Body of pancreas (tissue), 4 donors: ENCODE results near the gene SCGB1D1. TPM values are rescaled to one million over a fixed set of nuclear protein-coding genes. Genes with fewer than 3 reads are reported as not detected.

ENCODE experiments used
- ATAC-seq: fragments of 150-250 bp; one replicate; pipeline ENCODE4 v1.9.1; 2016
- DNase-seq, 4 donors: peaks; one replicate each; pipeline ENCODE4 v3.0.0-alpha.2; 2019
- H3K27ac ChIP-seq, 4 donors: fragments of 200-600 bp; sonication (generic); 1 replicate in 3 of 4; 2 replicates in 1 of 4; pipeline versions ENCODE4 v1.5.1 to v1.6.1; 2016 to 2019; ENCODE audit warnings: mild to moderate bottlenecking in 1 of 4, mixed read lengths in 1 of 4, moderate library complexity in 1 of 4
- H3K27me3 ChIP-seq, 2 donors: fragments of 200-600 bp; sonication (generic); one replicate each; pipeline ENCODE4 v1.6.0; 2016; ENCODE audit warnings: mild to moderate bottlenecking in 1 of 2
- H3K36me3 ChIP-seq, 2 donors: fragments of 200-600 bp; sonication (generic); replicated peaks in 1 of 2; 2 replicates each; pipeline ENCODE4 v1.5.1; 2016; ENCODE audit warnings: low read depth in 2 of 2; ENCODE audit not compliant: insufficient read depth in 1 of 2
- H3K4me1 ChIP-seq: fragments of 200-600 bp; sonication (generic); one replicate; pipeline ENCODE4 v1.6.0; 2016
- H3K4me3 ChIP-seq, 2 donors: fragments of 200-600 bp; sonication (generic); 1 replicate in 1 of 2; 2 replicates in 1 of 2; pipeline ENCODE4 v1.5.1; 2016 to 2019
- H3K9me3 ChIP-seq, 3 donors: fragments of 200-600 bp; sonication (generic); 1 replicate in 2 of 3; 2 replicates in 1 of 3; pipeline ENCODE4 v1.5.1; 2016
- POLR2A ChIP-seq, 3 donors: fragments of 450-650 bp; IDR thresholded peaks; one replicate each; pipeline ENCODE4 v1.6.1; 2016; ENCODE audit warnings: antibody characterized with exemption in 3 of 3, mild to moderate bottlenecking in 2 of 3
- WGBS, 2 donors: methylation state at CpG; one replicate each; pipeline ENCODE4 v1.1.5; 2017; 5-methylcytosine and 5-hydroxymethylcytosine counted together
- intact Hi-C: fragments of 100-400 bp; cut with DNase I; formaldehyde crosslinking; loops from one replicate; pipeline ENCODE4 v1.15.1; 2023
- total RNA-seq, 2 donors: library from RNA; depleted of rRNA; stranded (reverse); fragments of >200 nt; gene quantifications; one replicate each; pipeline ENCODE4 v1.1.0, GENCODE V29; 2016
- TF ChIP-seq, protein P1 (sequence below), 7 experiments: fragments of 450-650 bp in 4 of 7; fragments of 200-600 bp in 3 of 7; sonication (generic) in 3 of 7; IDR thresholded peaks; one replicate each; pipeline ENCODE4 v1.5.1; 2016 to 2019; ENCODE audit warnings: antibody characterized with exemption in 7 of 7

SCGB1D1 gene
- total RNA-seq, 2 donors from 2014 or later: not detected

DNA sequence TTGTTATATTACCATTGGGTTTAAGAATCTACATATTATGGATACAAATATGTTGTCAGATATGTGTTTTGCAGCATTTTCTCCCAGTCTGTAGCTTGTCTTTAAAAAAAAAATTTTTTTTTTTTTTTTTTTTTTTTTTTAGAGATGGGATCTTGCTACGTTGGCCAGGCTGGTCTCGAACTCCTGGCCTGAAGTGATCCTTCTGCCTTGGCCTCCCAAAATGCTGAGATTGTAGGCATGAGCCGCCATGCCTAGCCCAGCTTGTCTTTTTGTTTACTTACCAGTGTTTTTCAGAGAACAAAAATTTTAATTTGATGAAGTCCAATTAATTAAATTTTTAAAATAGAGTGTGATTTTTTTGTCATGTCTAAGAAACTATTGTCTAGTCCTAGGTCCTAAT is 36.4 kb upstream of the SCGB1D1 start:
- Histone ChIP-seq H3K9me3 (no peaks in the 10 kb centered on the region), H3K27me3 (no peaks in the 10 kb centered on the region), H3K27ac (no peak overlapping the region), H3K4me1 (no peaks in the 10 kb centered on the region), H3K36me3 (peaks cover 0 to 8% of the 10 kb centered on the region in 2 donors), H3K4me3 (no peak overlapping the region)
- no peak for DNase-seq
- intact Hi-C loops: no loop called here
- no peak for ATAC-seq
- TF ChIP-seq, protein P1, sequence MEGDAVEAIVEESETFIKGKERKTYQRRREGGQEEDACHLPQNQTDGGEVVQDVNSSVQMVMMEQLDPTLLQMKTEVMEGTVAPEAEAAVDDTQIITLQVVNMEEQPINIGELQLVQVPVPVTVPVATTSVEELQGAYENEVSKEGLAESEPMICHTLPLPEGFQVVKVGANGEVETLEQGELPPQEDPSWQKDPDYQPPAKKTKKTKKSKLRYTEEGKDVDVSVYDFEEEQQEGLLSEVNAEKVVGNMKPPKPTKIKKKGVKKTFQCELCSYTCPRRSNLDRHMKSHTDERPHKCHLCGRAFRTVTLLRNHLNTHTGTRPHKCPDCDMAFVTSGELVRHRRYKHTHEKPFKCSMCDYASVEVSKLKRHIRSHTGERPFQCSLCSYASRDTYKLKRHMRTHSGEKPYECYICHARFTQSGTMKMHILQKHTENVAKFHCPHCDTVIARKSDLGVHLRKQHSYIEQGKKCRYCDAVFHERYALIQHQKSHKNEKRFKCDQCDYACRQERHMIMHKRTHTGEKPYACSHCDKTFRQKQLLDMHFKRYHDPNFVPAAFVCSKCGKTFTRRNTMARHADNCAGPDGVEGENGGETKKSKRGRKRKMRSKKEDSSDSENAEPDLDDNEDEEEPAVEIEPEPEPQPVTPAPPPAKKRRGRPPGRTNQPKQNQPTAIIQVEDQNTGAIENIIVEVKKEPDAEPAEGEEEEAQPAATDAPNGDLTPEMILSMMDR (IDR thresholded peaks at IDR 0.05): no peak
- TF ChIP-seq POLR2A (IDR thresholded peaks at IDR 0.05): no peak
- WGBS, 2 donors: 65% methylated on average over 3 of the region's 3 CpGs

- Histone ChIP-seq H3K27ac (no peak overlapping the region), H3K27me3 (no peaks in the 10 kb centered on the region), H3K36me3 (no peaks in the 10 kb centered on the region), H3K9me3 (no peaks in the 10 kb centered on the region), H3K4me3 (no peak overlapping the region), H3K4me1 (no peaks in the 10 kb centered on the region)
- ATAC-seq (no peak), DNase-seq (no peak)
- TF ChIP-seq POLR2A (IDR thresholded peaks at IDR 0.05): no peak
- TF ChIP-seq, protein P1 (IDR thresholded peaks at IDR 0.05): no peak
- 67 to 68% methylated on average over 6 of the region's 6 CpGs for WGBS, 2 donors
- intact Hi-C loops: no loop called here
These were observed 32.4 kb upstream of the SCGB1D1 start for GRCh38 chr11:62157603-62158002.

GRCh38 chr11:62166371-62166770 is 23.6 kb upstream of the SCGB1D1 start:
- no peaks in the 10 kb centered on the region for H3K36me3 ChIP-seq
- peaks cover 0 to under 1% of the 10 kb centered on the region in 2 donors for H3K27me3 ChIP-seq
- TF ChIP-seq, protein P1 (IDR thresholded peaks at IDR 0.05): no peak
- TF ChIP-seq POLR2A (IDR thresholded peaks at IDR 0.05): no peak
- intact Hi-C loops: loop anchor here (5.0 kb wide), 1 partner anchor 141 kb away; no protein-coding TSS in a partner anchor
- WGBS, 2 donors: 69 to 75% methylated on average over 7 to 10 of the region's 10 CpGs
- ATAC-seq (no peak), DNase-seq (no peak)
- H3K4me3 ChIP-seq: no peak overlapping the region
- no peak overlapping the region for H3K27ac ChIP-seq
- H3K4me1 ChIP-seq: no peaks in the 10 kb centered on the region
- no peaks in the 10 kb centered on the region for H3K9me3 ChIP-seq

DNA sequence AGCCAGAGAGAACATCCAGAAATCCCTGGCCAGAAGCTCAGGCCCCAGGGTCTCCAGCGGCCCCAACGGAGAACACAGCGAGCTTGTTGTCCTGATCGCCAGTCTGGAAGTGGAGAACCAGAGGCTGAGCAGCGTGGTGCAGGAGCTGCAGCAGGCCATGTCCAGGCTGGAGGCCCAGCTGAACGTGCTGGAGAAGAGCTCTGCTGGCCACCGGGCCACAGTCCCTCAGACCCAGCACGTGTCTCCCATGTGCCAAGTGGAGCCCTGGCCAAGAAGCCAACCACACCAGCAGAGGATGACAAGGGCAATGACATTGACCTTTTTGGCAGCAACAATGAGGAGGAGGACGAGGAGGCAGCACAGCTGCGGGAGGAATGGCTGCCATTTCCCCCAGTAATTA is 20.6 kb upstream of the SCGB1D1 start:
- no peak overlapping the region for H3K27ac ChIP-seq
- DNase-seq: no peak
- no peak for ATAC-seq
- H3K4me3 ChIP-seq: no peak overlapping the region
- intact Hi-C loops: loop anchor here (5.0 kb wide), 1 partner anchor 138 kb away; no protein-coding TSS in a partner anchor
- WGBS, 2 donors: 62 to 68% methylated on average over 5 to 10 of the region's 10 CpGs
- no peaks in the 10 kb centered on the region for H3K9me3 ChIP-seq
- TF ChIP-seq, protein P1 (IDR thresholded peaks at IDR 0.05): no peak
- no peak for TF ChIP-seq POLR2A (IDR thresholded peaks at IDR 0.05)
- H3K36me3 ChIP-seq: no peaks in the 10 kb centered on the region
- no peaks in the 10 kb centered on the region for H3K4me1 ChIP-seq
- peaks cover 0 to 3% of the 10 kb centered on the region in 2 donors for H3K27me3 ChIP-seq

DNA sequence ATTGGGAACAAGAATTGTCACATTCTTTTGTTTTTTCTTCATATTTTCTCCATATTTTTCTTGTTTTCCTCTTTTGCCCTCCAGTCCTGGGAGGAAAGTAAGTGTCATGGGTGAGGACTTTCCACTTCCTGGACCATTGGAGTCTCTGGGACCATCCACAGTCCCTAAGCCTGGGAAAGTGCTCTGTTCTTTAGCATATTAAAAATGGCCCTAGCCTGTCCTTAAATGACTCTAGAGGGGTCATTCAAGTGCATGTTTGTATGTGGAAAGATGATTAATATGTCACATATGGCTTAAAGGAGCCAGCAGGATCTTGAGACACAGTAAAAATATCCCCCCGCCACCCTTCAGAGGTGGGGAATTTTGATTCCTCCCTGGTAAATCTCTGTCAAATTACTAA is 20.1 kb upstream of the SCGB1D1 start:
- H3K27me3 ChIP-seq: peaks cover 0 to 3% of the 10 kb centered on the region in 2 donors
- DNase-seq (no peak), ATAC-seq (no peak)
- no peaks in the 10 kb centered on the region for H3K36me3 ChIP-seq
- H3K4me1 ChIP-seq: no peaks in the 10 kb centered on the region
- no peak overlapping the region for H3K27ac ChIP-seq
- WGBS, 2 donors: 60 to 90% methylated on average over 1 of the region's 1 CpG
- intact Hi-C loops: loop anchor here (5.0 kb wide), 1 partner anchor 137 kb away; no protein-coding TSS in a partner anchor
- no peaks in the 10 kb centered on the region for H3K9me3 ChIP-seq
- no peak overlapping the region for H3K4me3 ChIP-seq
- no peak for TF ChIP-seq POLR2A (IDR thresholded peaks at IDR 0.05)
- TF ChIP-seq, protein P1 (IDR thresholded peaks at IDR 0.05): no peak
